ENCODE results near the gene ARL10. TPM values are rescaled to one million over a fixed set of nuclear protein-coding genes. Genes with fewer than 3 reads are reported as not detected.
A peak's percentile ranks its signal among the peaks of the same experiment; 100 is the strongest.

ARL10 gene
- polyA plus RNA-seq, 3 donors = 0.04 to 0.93 TPM; not detected in 1

- no peak overlapping the region for H3K27ac ChIP-seq (ENCODE audit: low read depth in 1 of 2, low read length in 2 of 2)
- WGBS (ENCODE audit: insufficient coverage) = 100% methylated on average over 6 of the region's 7 CpGs
- peaks cover 14 to 26% of the 10 kb centered on the region in 2 donors for H3K36me3 ChIP-seq (replicated peaks in 1 of 2; ENCODE audit: control insufficient read depth in 1 of 2, insufficient read depth in 2 of 2, low read length in 2 of 2)
- H2AFZ ChIP-seq (ENCODE audit: insufficient read depth, low read depth, low read length, poor library complexity, severe bottlenecking) = no peak overlapping the region
- H4K20me1 ChIP-seq (ENCODE audit: insufficient read depth, low read length) = peaks cover 24% of the 10 kb centered on the region
- peaks cover 36% of the 10 kb centered on the region for H3K79me2 ChIP-seq (ENCODE audit: insufficient read depth, low read length)
- intact Hi-C loops (cut with micrococcal nuclease) = loop anchor here (10.0 kb wide), 2 partner anchors 121 to 1721 kb away; partner anchors contain the start of genes RMND5B (in 1 of the 2) and RNF44 (in 1 of the 2)
- H3K4me2 ChIP-seq (replicated peaks; ENCODE audit: extremely low read depth, low read length, poor library complexity, severe bottlenecking) = no peak overlapping the region
- H3K4me3 ChIP-seq (replicated peaks in 1 of 3; ENCODE audit: low read depth in 2 of 3, low read length in 3 of 3) = no peak overlapping the region
- no peak for DNase-seq
- H3K4me1 ChIP-seq (ENCODE audit: control insufficient read depth in 1 of 2, insufficient read depth in 2 of 2, low read length in 2 of 2) = peaks cover 16 to 23% of the 10 kb centered on the region in 2 donors
- H3K36me3 Mint-ChIP-seq = peaks cover 25 to 34% of the 10 kb centered on the region in 2 donors
- H3K27me3 Mint-ChIP-seq (ENCODE audit: low read depth in 3 of 3) = peaks cover 0 to 4% (median 2%) of the 10 kb centered on the region in 3 donors
- H3K27ac Mint-ChIP-seq = peak overlapping the region in 1 of 7 donors; percentile 10
- no peak for TF ChIP-seq CTCF (IDR thresholded peaks at IDR 0.05)
- H3K27me3 ChIP-seq (ENCODE audit: control insufficient read depth in 2 of 2, insufficient read depth in 2 of 2, low read length in 2 of 2) = no peaks in the 10 kb centered on the region
- H3K9ac ChIP-seq (ENCODE audit: insufficient read depth, low read length, poor library complexity, severe bottlenecking) = no peak overlapping the region
- H3K9me3 ChIP-seq (replicated peaks in 1 of 2; ENCODE audit: control insufficient read depth in 1 of 2, insufficient read depth in 1 of 2, low read length in 2 of 2) = no peaks in the 10 kb centered on the region
- H3K4me1 Mint-ChIP-seq = peaks cover 48% of the 10 kb centered on the region
- no peaks in the 10 kb centered on the region for H3K9me3 Mint-ChIP-seq
- no peak overlapping the region for H3K4me3 Mint-ChIP-seq
Measured at GRCh38 chr5:176413709-176414191, 48.5 kb downstream of the ARL10 start.

- H3K27ac ChIP-seq (ENCODE audit: low read depth in 1 of 2, low read length in 2 of 2) = no peak overlapping the region
- Mint-ChIP-seq H3K27ac (peak overlapping the region in 2 of 7 donors; percentile 58 to 68), H3K27me3 (ENCODE audit: low read depth in 3 of 3) (peaks cover 2 to 5% (median 2%) of the 10 kb centered on the region in 3 donors), H3K36me3 (peaks cover 18 to 24% of the 10 kb centered on the region in 2 donors), H3K9me3 (no peaks in the 10 kb centered on the region), H3K4me3 (no peak overlapping the region), H3K4me1 (peaks cover 48% of the 10 kb centered on the region)
- H2AFZ ChIP-seq (ENCODE audit: insufficient read depth, low read depth, low read length, poor library complexity, severe bottlenecking) = no peak overlapping the region
- peaks cover 24% of the 10 kb centered on the region for H4K20me1 ChIP-seq (ENCODE audit: insufficient read depth, low read length)
- H3K4me1 ChIP-seq (ENCODE audit: control insufficient read depth in 1 of 2, insufficient read depth in 2 of 2, low read length in 2 of 2) = peaks cover 16 to 23% of the 10 kb centered on the region in 2 donors
- TF ChIP-seq CTCF (IDR thresholded peaks at IDR 0.05) = no peak
- DNase-seq = no peak
- H3K79me2 ChIP-seq (ENCODE audit: insufficient read depth, low read length) = peaks cover 36% of the 10 kb centered on the region
- peaks cover 10 to 18% of the 10 kb centered on the region in 2 donors for H3K36me3 ChIP-seq (replicated peaks in 1 of 2; ENCODE audit: control insufficient read depth in 1 of 2, insufficient read depth in 2 of 2, low read length in 2 of 2)
- peak overlapping the region in 1 of 3 experiments; percentile 92 for H3K4me3 ChIP-seq (replicated peaks in 1 of 3; ENCODE audit: low read depth in 2 of 3, low read length in 3 of 3)
- H3K9me3 ChIP-seq (replicated peaks in 1 of 2; ENCODE audit: control insufficient read depth in 1 of 2, insufficient read depth in 1 of 2, low read length in 2 of 2) = no peaks in the 10 kb centered on the region
- WGBS (ENCODE audit: insufficient coverage) = no CpG with 5 or more reads among the region's 3 CpGs
- no peaks in the 10 kb centered on the region for H3K27me3 ChIP-seq (ENCODE audit: control insufficient read depth in 2 of 2, insufficient read depth in 2 of 2, low read length in 2 of 2)
- no peak overlapping the region for H3K9ac ChIP-seq (ENCODE audit: insufficient read depth, low read length, poor library complexity, severe bottlenecking)
- H3K4me2 ChIP-seq (replicated peaks; ENCODE audit: extremely low read depth, low read length, poor library complexity, severe bottlenecking) = no peak overlapping the region
- intact Hi-C loops (cut with micrococcal nuclease) = loop anchor here (5.0 to 10.0 kb wide), 3 partner anchors 120 to 1720 kb away; partner anchors contain the start of genes RMND5B (in 1 of the 2) and RNF44 (in 1 of the 2)
Measured at GRCh38 chr5:176414704-176415103, 49.4 kb downstream of the ARL10 start.
